Large intestine (tissue), 3 donors: ENCODE measurements around the gene OPCML. TPM values are rescaled to one million over a fixed set of nuclear protein-coding genes. Genes with fewer than 3 reads are reported as not detected.

Experiments used
- DNase-seq, 2 donors: peaks; one replicate each; pipeline versions ENCODE4 v3.0.0 to v3.0.0-alpha.2; 2013
- H3K27ac ChIP-seq: one replicate; pipeline ENCODE4 v1.5.1; 2013; ENCODE audit warnings: low read length
- H3K27me3 ChIP-seq: 2 replicates; pipeline ENCODE4 v1.6.1; 2013; ENCODE audit warnings: low read length; ENCODE audit not compliant: control insufficient read depth, insufficient read depth
- H3K36me3 ChIP-seq: 2 replicates; pipeline ENCODE4 v1.6.1; 2013; ENCODE audit warnings: low read length; ENCODE audit not compliant: control insufficient read depth, insufficient read depth
- H3K4me1 ChIP-seq: one replicate; pipeline ENCODE4 v1.6.1; 2013; ENCODE audit warnings: low read length; ENCODE audit not compliant: control insufficient read depth, insufficient read depth
- H3K4me3 ChIP-seq: one replicate; pipeline ENCODE4 v1.5.1; 2013; ENCODE audit warnings: low read length
- H3K9me3 ChIP-seq: one replicate; pipeline ENCODE4 v1.6.1; 2013; ENCODE audit warnings: mild to moderate bottlenecking, low read depth, low read length, moderate library complexity; ENCODE audit not compliant: control insufficient read depth
- WGBS: methylation state at CpG from one replicate; pipeline ENCODE4 v1.1.5; 2013; ENCODE audit warnings: low lambda C conversion rate; ENCODE audit not compliant: insufficient coverage; 5-methylcytosine and 5-hydroxymethylcytosine counted together
- polyA plus RNA-seq: library from polyadenylated mRNA; unstranded; fragments of 120-200 nt; gene quantifications from one replicate; pipeline ENCODE4 v1.2.1, GENCODE V29; 2013

Gene OPCML
- polyA plus RNA-seq, 1 donor: 1.4 TPM

GRCh38 chr11:133271871-133272776, 260.2 kb downstream of the OPCML start:
- DNase-seq: no peak
- H3K36me3 ChIP-seq: no peaks in the 10 kb centered on the region
- H3K27ac ChIP-seq: no peak overlapping the region
- WGBS: 57% methylated on average over 1 of the region's 6 CpGs
- H3K27me3 ChIP-seq: no peaks in the 10 kb centered on the region
- H3K4me3 ChIP-seq: no peak overlapping the region
- H3K4me1 ChIP-seq: no peaks in the 10 kb centered on the region
- no peaks in the 10 kb centered on the region for H3K9me3 ChIP-seq

- no peak overlapping the region for H3K27ac ChIP-seq
- H3K9me3 ChIP-seq: no peaks in the 10 kb centered on the region
- no peaks in the 10 kb centered on the region for H3K4me1 ChIP-seq
- H3K27me3 ChIP-seq: no peaks in the 10 kb centered on the region
- no peak for DNase-seq
- H3K36me3 ChIP-seq: no peaks in the 10 kb centered on the region
- H3K4me3 ChIP-seq: no peak overlapping the region
Observed at GRCh38 chr11:133271206-133271605, 261.1 kb downstream of the OPCML start.

- Histone ChIP-seq H3K4me3 (no peak overlapping the region), H3K9me3 (no peaks in the 10 kb centered on the region), H3K27me3 (no peaks in the 10 kb centered on the region), H3K36me3 (no peaks in the 10 kb centered on the region), H3K27ac (no peak overlapping the region), H3K4me1 (no peaks in the 10 kb centered on the region)
- DNase-seq: no peak
- WGBS: no CpG with 5 or more reads among the region's 2 CpGs
Observed at GRCh38 chr11:133269267-133269666, 263.0 kb downstream of the OPCML start.

GRCh38 chr11:133266986-133267385, 265.3 kb downstream of the OPCML start:
- 91% methylated on average over 4 of the region's 6 CpGs for WGBS
- no peak for DNase-seq
- no peaks in the 10 kb centered on the region for H3K27me3 ChIP-seq

GRCh38 chr11:133265530-133266035, 266.7 kb downstream of the OPCML start:
- no peak overlapping the region for H3K27ac ChIP-seq
- 100% methylated on average over 1 of the region's 11 CpGs for WGBS
- no peaks in the 10 kb centered on the region for H3K36me3 ChIP-seq
- H3K27me3 ChIP-seq: no peaks in the 10 kb centered on the region
- no peaks in the 10 kb centered on the region for H3K9me3 ChIP-seq
- no peak overlapping the region for H3K4me3 ChIP-seq
- no peaks in the 10 kb centered on the region for H3K4me1 ChIP-seq
- DNase-seq: no peak

More at GRCh38 chr11:133266986-133267385, 265.3 kb downstream of the OPCML start:
- Histone ChIP-seq H3K4me3 (no peak overlapping the region), H3K4me1 (no peaks in the 10 kb centered on the region), H3K36me3 (no peaks in the 10 kb centered on the region), H3K9me3 (no peaks in the 10 kb centered on the region), H3K27ac (no peak overlapping the region)

GRCh38 chr11:133263332-133263731, 269.0 kb downstream of the OPCML start:
- no peaks in the 10 kb centered on the region for H3K36me3 ChIP-seq
- DNase-seq: peak; percentile 4 to 29
- H3K27me3 ChIP-seq: no peaks in the 10 kb centered on the region
- no peaks in the 10 kb centered on the region for H3K4me1 ChIP-seq
- no CpG with 5 or more reads among the region's 2 CpGs for WGBS
- H3K4me3 ChIP-seq: no peak overlapping the region
- H3K27ac ChIP-seq: no peak overlapping the region
- H3K9me3 ChIP-seq: no peaks in the 10 kb centered on the region

- H3K27ac ChIP-seq: no peak overlapping the region
- DNase-seq: no peak
- H3K9me3 ChIP-seq: no peaks in the 10 kb centered on the region
- WGBS: no CpG with 5 or more reads among the region's 2 CpGs
- H3K4me3 ChIP-seq: no peak overlapping the region
- H3K4me1 ChIP-seq: no peaks in the 10 kb centered on the region
- H3K27me3 ChIP-seq: no peaks in the 10 kb centered on the region
- no peaks in the 10 kb centered on the region for H3K36me3 ChIP-seq
Observed at GRCh38 chr11:133258751-133259150, 273.6 kb downstream of the OPCML start.

GRCh38 chr11:133254601-133255000, 277.7 kb downstream of the OPCML start:
- Histone ChIP-seq H3K4me1 (no peaks in the 10 kb centered on the region), H3K9me3 (no peaks in the 10 kb centered on the region), H3K4me3 (no peak overlapping the region), H3K27me3 (no peaks in the 10 kb centered on the region), H3K27ac (no peak overlapping the region), H3K36me3 (no peaks in the 10 kb centered on the region)
- no peak for DNase-seq
- WGBS: no CpG with 5 or more reads among the region's 3 CpGs

- Histone ChIP-seq H3K4me1 (no peaks in the 10 kb centered on the region), H3K27me3 (no peaks in the 10 kb centered on the region), H3K4me3 (no peak overlapping the region), H3K9me3 (no peaks in the 10 kb centered on the region), H3K36me3 (no peaks in the 10 kb centered on the region), H3K27ac (no peak overlapping the region)
- no peak for DNase-seq
- WGBS: no CpG with 5 or more reads among the region's 3 CpGs
Observed at GRCh38 chr11:133253570-133253969, 278.7 kb downstream of the OPCML start.

- H3K9me3 ChIP-seq: no peaks in the 10 kb centered on the region
- DNase-seq: no peak
- no peaks in the 10 kb centered on the region for H3K4me1 ChIP-seq
- no peak overlapping the region for H3K4me3 ChIP-seq
- WGBS: no CpG with 5 or more reads among the region's 3 CpGs
- no peaks in the 10 kb centered on the region for H3K27me3 ChIP-seq
- no peaks in the 10 kb centered on the region for H3K36me3 ChIP-seq
- no peak overlapping the region for H3K27ac ChIP-seq
Observed at GRCh38 chr11:133251841-133252240, 280.5 kb downstream of the OPCML start.

- H3K27ac ChIP-seq: no peak overlapping the region
- no CpG with 5 or more reads among the region's 6 CpGs for WGBS
- no peaks in the 10 kb centered on the region for H3K27me3 ChIP-seq
- no peaks in the 10 kb centered on the region for H3K36me3 ChIP-seq
- H3K4me1 ChIP-seq: no peaks in the 10 kb centered on the region
- H3K9me3 ChIP-seq: no peaks in the 10 kb centered on the region
- DNase-seq: no peak
- no peak overlapping the region for H3K4me3 ChIP-seq
Observed at GRCh38 chr11:133249530-133249929, 282.8 kb downstream of the OPCML start.
